ENCODE results near the gene E4F1.
"Not testable (repeated sequence)": the region's sequence is repeated elsewhere in the genome, so short reads cannot be mapped to it uniquely, and the experiment has no call there.

E4F1 gene

DNA sequence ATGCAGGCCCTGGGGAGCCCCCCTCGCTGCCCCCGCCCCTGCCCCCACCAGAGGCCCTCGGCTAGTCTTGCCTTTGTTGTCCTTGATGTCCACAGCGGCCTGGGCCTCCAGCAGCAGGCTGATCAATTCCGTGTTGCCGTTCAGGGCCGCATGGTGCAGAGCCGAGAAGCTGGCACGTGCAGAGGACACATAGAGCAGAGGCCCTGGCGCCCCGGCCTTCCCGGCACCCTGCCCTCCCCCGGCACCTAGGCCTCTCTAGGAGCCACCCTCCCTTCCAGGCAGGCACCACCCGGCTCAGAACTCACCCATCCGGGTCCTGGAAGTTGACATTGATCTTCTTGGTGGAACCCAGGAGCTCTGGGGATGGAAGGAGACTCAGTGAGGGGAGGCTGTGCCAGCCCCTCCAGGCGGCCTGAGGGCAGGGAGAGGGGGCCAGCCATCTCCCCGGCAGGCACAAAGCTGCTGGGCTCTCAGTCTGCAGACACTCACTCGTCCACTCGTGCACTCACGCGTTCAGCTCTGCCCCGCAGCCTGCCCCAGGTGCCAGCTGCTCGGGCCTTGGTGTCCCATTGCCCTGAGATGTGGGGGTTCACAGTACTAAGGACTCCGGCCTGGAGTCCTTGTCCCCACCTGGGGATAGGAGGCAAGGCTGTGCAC is 33.3 kb upstream of the E4F1 start:
- DNase-seq: no peak

DNA sequence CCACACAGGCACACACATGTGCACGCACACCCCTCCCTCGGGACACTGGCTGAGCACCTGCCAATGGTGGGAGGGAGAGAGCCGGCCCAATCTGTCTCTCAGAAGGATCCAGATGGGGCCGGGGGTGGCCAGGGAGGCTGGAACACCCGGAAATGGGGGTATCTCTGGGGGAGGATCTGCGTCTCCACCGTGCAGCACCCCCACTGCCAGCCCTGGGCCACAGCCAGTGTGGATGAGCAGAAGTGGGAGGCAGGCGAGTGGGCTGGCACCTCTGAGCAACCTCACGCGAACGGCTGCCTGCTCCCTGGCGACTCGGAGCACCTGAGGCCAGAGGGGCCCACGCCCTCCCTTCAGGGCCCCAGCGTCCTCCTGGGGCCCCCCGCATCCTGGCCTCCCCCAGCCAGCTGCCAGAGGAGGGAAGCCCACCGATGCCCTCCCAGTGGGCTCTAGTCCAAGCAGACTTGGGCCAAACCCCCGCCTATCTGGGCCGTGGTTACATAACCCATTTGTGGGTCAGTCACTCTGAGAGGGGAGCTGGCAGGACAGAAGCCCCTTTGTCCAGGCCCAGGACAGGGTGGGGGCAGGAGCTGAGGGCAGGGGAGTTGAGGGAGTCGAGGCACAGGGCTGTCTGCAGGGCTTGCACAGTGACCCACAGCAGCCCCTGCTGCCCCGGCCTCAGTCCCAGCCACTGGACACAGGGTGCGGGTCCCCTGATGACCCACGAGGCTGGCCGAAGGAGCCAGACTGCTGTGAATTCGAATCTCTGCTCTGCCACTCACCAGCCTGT is 32.5 kb upstream of the E4F1 start:
- no peak for DNase-seq

DNA sequence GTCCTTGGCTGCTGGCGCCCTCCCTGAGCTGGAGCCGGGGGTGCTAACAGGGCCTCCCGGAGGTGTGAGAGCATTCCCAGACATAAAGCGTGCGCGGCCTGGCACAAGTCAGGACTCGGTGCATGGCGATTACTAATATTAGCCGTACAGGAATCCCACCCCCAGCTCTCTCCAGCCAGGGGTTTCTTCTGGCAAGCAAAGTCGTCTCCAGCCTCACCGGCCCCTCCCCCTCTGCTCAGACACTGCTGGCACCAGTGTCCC is 32.0 kb upstream of the E4F1 start:
- no peak for DNase-seq

DNA sequence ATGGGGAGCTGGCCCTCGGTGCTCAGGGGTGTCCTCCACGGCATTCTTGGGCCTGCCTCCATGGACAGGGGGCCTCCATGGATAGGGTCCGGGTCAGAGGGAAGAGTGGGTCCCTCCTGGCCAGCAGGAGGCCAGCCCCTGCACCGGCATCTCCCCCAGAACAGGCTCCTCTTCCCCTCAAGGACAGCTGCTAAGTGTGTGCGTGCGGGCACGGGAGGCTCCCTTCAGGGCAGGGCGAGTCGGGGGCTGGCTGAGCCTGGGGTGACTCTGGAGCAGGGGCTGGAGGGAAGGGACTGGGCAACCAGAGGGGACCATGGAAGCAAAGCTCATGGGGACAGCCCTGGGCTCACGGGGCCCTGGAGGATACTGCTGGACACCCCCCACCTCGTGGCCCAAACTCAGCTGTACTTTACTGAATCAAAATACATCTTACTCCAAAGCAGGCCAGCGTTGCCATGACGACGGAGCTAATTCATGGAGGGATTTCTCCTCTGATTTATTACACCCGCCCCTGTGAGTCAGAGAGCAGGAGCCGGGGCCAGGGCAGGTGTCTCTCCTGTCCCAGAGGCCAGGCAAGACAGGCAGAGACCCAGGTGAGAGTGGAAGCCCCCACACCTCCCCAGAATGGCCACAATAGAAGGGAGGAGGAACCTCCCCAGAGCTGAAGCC is 29.1 kb upstream of the E4F1 start:
- no peak for DNase-seq

DNA sequence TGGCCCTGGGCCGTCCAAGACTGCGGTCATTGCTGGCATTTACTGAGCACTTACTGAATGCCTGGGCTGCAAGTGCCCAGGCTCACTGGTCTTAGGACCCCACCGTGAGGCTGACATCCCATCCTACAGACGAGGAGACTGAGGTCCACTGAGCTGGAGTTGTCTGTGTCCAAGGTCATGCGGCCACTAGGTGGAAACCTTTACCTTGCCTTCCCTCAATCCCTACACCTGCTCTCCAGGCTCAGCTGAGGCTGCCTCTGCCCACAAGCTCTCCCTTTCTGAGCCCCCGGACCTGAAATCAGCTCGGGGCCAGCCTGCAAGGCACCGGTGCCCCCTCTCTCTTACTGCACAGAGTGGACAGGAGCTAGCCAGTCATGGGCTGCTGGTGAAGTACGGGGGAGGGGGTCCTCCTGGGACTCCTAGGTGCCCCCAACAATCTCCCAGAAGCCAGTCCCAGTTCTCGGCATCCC is 28.5 kb upstream of the E4F1 start:
- DNase-seq: peak; percentile 8

DNA sequence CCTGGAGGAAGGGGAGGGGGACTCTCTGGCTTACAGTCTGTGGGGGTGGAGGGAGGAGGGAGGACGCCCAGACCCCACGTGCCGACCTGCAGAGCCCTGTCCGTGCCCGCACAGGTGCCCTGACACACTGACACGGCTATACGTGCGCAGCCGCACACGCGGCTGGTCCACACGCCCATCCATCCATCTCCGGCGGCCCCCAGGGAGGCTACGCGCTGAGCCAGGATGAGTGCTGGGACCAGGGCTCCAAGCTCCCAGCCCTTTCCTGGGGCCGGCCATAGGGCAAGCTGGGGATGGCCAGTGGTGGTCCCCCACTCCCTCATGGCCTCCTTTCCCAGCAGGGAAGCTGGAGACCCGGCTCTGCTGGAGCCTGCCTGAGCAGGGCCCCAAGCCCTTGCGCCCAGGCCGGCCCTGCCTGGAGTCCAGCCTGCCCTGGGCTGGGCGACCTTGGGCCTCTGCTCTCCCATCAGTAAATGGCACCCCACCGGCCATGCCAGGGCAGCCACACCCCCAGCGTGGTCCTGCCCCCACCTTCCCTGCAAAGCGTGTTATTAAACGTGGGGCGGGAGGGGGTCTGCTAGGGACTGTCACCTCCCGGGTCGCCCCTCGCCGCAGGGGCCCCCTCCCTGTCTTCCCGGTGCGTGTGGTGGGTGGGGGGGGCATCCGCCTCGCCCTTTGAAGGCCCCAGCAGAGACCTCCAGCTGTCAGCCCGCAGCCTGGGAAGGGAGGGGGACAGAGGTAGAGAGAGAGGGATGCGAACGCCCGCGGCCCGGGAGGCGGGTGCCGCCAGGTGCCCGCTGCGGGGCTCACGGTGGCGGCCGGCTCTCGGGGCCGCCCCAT is 27.8 kb upstream of the E4F1 start:
- DNase-seq: no peak

DNA sequence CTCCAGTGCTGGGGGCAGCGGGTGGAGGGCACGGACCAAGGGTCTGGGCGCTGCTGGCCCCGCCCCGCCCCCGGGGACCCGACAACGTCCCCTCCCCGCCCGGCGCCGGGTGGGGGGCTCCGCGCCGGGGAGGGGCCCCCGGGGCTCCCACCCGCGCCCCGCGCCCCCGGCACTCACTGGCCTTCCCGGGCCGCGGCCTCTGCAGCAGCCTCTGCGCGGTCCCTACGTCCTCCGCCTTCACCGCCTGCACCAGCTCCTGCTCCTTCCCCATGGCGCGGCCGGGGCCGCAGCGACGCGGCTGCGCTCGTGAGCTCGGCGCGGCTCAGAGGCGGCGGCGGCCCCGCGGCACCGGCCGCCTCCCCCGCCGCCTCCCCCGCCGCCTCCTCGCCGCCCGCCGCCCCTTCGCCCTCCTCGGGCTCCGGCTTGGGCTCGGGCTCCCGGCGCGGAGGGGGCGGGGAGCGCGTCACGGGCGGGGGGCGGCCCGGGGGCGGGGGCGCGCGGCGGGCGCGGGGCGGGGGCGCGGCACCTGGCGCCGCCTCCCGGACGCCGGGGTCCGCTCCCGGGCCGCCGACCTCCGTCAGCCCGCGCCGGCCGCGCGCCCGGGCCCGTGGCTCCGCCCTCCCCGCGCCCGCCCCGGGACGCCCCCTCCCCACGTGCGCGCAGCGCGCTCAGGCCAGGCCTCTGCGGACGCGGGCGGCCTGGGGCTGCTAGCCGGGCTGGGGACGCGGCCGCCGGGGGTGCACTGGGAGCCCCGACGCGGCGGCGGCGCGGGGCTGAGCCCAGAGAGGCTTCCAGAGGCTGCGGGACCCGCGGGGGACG is 27.0 kb upstream of the E4F1 start, which contains the start of gene CASKIN1:
Gene CASKIN1, minus strand, starts transcription at position 444 of the 819 bp plus-strand sequence. Its CDS starts 173 bp downstream, at position 271.
- no peak for DNase-seq

DNA sequence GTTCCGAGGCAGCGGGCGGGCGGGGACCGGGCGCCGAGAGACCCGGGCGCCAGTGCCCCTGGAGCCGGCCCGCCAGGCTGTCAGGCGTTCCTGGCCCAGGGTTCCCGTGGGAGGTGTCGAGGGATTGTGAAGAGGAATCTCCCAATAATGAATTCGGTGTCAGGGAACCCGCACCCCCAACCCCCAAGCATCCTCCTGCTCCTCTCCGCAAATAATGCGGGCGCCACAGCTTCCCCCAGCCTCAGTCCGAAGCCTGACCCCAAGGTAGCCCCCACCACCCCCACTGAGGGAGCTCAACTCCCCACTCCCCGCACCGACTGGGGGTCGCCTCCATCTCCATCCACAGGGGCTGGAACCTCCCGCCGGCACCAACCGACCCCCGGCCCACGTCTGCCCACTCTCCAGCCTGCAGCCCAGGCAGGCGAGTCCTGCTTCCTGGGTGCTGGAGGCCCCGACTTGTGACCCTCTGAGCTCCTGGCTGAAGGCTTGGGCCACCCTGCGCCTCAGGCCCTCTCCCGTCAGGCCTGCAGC is 26.3 kb upstream of the E4F1 start:
- no peak for DNase-seq

DNA sequence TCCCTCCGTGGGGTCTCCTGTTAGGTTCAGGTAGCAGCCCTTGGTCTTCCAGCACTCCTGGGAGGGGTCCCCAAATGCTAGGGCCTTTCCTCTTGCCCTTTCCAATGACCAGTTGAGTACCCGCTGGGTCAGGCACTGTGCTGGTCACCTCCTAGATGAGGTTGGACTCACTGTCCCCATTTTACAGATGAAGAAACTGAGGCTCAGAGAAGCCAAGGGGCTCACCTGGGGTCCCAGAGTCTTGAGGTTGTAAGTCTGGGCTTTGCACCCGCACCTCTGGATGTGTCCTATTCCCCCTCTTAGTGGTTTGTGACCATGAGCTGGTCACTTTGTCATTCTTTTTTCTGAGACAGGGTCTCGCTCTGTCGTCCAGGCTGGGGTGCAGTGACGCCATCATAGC is 25.6 kb upstream of the E4F1 start:
- DNase-seq: no peak

DNA sequence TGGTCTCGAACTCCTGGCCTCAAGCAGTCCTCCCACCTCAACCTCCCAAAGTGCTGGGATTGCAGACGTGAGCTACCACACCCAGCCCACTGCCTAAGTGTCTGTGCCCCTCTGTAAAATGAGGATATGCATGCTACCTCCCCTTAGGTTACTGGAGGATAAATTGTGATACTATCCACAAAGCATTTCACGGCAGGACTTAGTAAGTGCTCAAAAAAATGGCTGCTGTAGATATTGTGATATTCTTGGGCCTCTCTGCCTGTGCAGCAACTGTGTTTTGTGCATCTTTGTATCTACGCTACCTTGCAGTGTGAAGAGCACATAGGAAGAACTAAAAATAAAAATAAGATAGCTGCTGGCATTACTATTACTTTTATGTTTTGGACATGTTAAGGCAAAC is 25.1 kb upstream of the E4F1 start:
- no peak for DNase-seq

DNA sequence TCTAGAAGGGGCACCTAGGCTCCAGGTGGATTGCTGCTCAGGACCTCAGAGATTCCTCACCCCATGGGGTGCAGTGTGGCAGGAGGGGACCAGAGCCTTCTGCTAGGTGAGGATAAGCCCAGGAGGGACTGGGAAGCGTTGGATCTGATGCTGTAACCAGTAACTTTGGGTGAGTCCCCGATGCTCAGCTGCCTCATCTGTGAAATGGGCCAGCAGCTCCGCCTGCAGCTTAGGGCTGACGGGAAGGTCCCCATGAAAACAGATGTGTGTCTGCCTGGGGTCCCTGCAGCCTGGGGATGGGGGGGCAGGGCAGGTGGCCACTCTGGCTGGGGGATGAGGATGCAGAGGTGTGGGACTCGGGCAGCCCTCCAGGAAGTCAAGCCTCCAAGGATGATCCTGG is 24.3 kb upstream of the E4F1 start:
- no peak for DNase-seq

DNA sequence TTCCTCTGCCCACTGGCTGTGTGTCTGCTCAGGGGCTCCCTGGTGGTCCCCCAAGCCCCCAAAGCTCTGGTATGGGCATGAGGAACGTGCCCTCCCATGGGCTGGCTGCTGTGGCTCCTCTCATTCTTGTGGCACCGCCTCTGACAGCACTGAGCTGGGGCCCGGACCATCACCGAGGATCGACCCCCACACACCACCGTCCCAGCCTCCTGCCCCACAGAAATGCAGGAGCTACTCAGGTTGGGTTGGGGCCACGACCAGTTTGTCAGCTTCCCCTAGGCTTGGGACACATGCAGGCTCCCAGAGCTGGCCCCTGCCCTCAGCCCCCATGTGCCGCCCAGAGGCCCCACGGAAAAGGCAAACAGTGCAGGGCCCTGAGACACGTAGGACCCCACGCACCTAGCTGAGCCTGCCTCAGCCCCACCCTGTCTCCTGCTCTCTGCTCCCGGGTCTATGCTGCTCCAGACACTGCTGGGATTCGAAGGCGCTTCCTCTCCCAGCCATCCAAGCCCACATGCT is 23.7 kb upstream of the E4F1 start:
- no peak for DNase-seq

DNA sequence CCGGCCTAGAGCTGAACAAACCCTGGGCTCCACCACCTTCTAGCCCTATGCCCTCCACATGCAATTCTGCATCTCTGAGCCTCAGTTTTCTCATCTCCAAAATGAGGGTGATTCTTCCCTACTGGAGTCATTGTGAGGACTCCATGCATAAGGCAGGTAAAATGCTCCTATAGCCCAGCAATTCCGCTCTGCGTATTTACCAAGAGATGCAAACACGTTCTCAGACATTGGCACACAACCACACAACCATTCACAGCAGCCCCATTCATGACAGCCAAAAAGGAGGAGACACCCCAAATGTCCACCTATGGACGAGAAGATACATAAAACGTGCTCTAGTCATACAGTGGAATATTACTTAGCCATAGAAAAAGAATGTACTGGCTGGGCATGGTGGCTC is 23.1 kb upstream of the E4F1 start:
- no peak for DNase-seq

DNA sequence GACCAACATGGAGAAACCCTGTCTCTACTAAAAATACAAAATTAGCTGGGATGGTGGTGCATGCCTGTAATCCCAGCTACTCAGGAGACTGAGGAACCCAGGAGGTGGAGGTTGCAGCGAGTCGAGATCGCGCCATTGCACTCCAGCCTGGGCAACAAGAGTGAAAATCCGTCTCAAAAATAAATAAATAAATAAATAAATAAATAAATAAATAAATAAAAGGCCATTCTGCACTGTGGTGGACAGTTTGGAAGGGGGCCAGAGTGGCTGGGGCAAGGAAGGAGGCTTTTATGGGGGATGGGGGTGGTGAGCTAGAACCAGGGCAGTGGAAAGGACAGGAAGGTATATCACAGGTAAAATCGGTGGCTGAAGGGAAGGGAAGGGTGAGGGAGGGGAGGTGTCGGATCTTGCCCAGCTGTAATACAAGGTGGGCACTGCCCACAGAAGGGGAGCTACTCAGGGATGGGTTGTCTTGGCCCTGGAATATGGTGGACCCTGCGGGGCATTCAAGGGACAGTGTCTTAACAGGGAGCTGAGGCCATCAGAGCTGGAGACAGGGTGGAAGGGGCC is 20.2 kb upstream of the E4F1 start:
- DNase-seq: not testable (repeated sequence)

DNA sequence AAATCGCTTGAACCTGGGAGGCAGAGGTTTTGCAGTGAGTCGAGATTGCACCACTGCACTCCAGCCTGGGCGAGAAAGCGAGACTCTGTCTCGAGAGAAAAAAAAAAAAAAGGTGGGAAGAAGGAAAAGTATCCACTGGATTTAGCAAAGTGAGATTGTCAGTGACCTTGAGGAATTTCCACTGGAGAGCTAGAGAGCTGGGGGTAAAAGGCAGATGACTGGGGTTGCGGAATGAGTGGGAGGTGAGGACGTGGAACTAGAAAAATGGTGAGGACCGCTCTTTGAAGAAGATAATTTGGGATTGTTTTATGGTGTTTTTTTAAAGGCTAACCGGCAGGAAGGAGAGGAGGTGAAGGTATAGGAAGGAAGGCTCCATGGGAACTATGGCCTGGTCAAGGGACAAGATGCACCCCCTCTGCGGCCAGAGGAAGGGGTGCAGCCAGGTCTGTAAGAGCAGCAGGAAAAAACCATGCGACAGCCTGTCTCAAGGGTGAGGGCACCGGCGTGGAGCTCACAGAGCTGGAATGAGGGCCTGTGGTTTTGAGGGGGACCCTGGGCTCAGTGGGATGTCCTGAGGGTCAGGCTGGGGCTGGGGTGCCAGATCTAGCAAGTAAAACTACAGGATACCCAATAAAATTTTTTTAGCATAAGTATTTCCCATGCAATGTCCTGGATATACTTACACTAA is 18.8 kb upstream of the E4F1 start:
- no peak for DNase-seq

DNA sequence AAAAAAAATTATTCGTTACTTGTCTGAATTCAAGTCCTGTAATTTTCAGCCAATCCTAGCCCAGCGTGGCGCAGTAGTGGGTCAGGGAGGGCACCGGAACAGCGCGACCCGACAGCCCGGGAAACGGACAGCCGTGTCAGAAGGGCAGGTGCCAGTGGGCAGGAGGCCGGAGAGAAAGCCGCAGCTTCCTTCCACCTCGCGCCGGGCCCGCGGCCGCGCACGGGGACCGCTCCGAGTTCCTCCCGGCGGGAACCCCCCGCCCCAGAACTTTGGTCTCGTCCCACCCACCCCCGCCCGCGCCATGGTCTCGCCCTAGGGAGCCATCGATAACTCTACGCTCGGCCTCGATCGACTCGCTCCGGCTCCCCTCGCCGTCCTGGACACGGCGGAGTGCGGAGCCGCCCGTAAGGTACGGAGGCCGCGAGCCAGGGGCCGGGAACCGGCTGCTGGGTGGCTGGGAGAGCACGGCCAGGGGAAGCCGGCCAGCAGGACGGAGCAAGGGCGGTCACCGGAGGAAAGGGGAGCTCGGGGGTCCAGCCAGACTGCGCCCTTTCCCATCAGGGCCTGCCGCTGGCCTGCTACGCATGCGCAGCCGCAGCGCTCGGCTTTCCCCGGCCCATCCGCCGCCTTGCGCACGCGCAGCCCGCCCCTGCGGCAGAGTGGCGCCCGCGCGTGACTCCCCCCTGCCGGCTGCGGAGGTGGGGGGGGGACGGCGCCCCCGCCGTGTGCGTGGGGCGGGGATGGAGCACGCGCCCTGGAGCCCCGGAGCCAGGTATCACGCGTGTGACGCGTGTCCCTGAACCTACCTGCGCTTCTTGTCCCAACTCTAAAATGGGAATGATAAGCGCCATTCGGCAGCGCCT is 18.1 kb upstream of the E4F1 start, which contains the start of gene MLST8:
Gene MLST8, plus strand, starts transcription at position 351 of the 863 bp plus-strand sequence. CDS start 632 bp downstream, outside the sequence.
- DNase-seq: peak; percentile 86

DNA sequence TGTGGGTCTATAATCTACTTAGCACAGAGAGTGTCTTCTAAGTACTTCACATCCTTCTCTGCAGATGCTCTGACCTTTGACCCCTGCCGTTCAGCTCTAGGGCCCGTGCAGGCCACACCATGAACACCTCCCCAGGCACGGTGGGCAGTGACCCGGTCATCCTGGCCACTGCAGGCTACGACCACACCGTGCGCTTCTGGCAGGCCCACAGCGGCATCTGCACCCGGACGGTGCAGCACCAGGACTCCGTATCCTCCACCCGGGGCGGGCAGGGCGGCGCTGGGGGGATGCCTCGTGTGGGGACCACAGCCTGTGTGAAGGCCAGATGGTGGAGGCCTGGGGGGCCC is 17.5 kb upstream of the E4F1 start:
- DNase-seq: no peak

DNA sequence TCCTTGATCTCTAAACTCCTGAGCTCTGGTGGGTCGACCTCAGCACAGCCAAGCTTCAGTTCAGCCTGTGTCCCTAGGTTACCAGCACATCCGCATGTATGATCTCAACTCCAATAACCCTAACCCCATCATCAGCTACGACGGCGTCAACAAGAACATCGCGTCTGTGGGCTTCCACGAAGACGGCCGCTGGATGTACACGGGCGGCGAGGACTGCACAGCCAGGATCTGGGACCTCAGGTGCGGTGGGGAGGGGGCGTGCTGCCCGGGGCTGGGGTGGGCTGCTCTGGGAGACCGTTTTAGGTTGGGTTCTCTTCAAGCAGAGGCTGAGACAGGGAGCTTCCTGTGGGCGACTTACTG is 17.0 kb upstream of the E4F1 start:
- DNase-seq: no peak

DNA sequence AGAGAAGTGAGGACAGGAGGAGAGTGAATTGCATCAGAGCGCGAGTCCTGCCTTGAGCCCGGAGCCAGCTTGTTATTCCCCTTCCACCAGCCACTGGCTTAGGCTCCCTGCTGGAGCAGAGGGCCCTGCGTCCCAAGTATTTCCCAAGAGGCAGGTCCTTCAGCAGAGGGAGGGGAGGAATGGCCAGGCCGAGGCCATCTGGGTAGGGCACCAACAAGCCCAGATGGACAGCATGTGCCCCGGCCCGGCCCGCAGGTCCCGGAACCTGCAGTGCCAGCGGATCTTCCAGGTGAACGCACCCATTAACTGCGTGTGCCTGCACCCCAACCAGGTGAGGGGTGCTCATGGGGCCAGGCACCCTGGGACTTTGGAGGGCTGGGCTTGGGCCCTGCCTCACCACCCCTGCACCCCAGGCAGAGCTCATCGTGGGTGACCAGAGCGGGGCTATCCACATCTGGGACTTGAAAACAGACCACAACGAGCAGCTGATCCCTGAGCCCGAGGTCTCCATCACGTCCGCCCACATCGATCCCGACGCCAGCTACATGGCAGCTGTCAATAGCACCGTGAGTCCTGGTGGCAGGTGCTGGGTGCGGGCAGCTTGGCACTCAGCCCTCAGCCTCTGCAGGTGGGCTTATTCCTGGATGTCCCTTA is 16.5 kb upstream of the E4F1 start:
- no peak for DNase-seq

All from effector CD8-positive, alpha-beta T cell (primary cell).